ENCODE results near the gene HSD17B2.

GRCh38 chr16:82002831-82003230, 32.2 kb upstream of the HSD17B2 start:
- TF ChIP-seq CTCF (IDR thresholded peaks at IDR 0.05; ENCODE audit: low read length) (no peak), EZH2 (IDR thresholded peaks at IDR 0.05; ENCODE audit: borderline replicate concordance, low read length) (no peak)
